K562 (cell line): ENCODE data around the gene ASS1.

Experiments
- JUN ChIP-seq, 2 experiments: sonication (generic) in 1 of 2; formaldehyde crosslinking in 1 of 2; IDR thresholded peaks; 2 replicates each; pipeline versions ENCODE4 v1.6.1 to v1.8.0; 2012 to 2022; ENCODE audit warnings: borderline replicate concordance in 2 of 2, mild to moderate bottlenecking in 2 of 2, improper control_type of control experiment in 1 of 2, low read depth in 1 of 2, low read length in 1 of 2, missing genetic modification reagents in 1 of 2
- MAX ChIP-seq: sonication (generic); formaldehyde crosslinking; IDR thresholded peaks from 2 replicates; pipeline ENCODE4 v1.9.0; 2022; ENCODE audit warnings: mild to moderate bottlenecking, missing genetic modification reagents
- POLR2A ChIP-seq: fragments of 450-650 bp; conservative IDR thresholded peaks from 2 replicates; pipeline ENCODE4 v1.6.1; 2016
- RAD51 ChIP-seq: fragments of 450-650 bp; IDR thresholded peaks from 2 replicates; pipeline ENCODE4 v1.7.1; 2016; ENCODE audit warnings: low read depth, mild to moderate bottlenecking, borderline replicate concordance
- RFX1 ChIP-seq: fragments of 450-650 bp; IDR thresholded peaks from 2 replicates; pipeline ENCODE4 v1.6.1; 2016; ENCODE audit warnings: mild to moderate bottlenecking, moderate library complexity
- TAF15 ChIP-seq: fragments of 200-400 bp; formaldehyde crosslinking; IDR thresholded peaks from 2 replicates; pipeline ENCODE4 v1.6.1; 2017; ENCODE audit warnings: mild to moderate bottlenecking, low read depth, low read length, moderate library complexity
- TCF7L2 ChIP-seq: fragments of 150-350 bp; IDR thresholded peaks from 2 replicates; pipeline ENCODE4 v1.6.1; 2016; ENCODE audit warnings: low read depth, mild to moderate bottlenecking, low read length, moderate library complexity
- ZBTB1 ChIP-seq: sonication (generic); formaldehyde crosslinking; IDR thresholded peaks from 2 replicates; pipeline ENCODE4 v1.8.1; 2023; ENCODE audit warnings: missing genetic modification reagents, low read depth, mild to moderate bottlenecking, borderline replicate concordance
- TF ChIP-seq, protein P1 (sequence below): IDR thresholded peaks from 3 replicates; pipeline ENCODE4 v1.6.1; 2011; ENCODE audit warnings: borderline replicate concordance, mild to moderate bottlenecking; ENCODE audit not compliant: insufficient read length, insufficient read depth
- TF ChIP-seq, protein P2 (sequence below): fragments of 150-350 bp; IDR thresholded peaks from 2 replicates; pipeline ENCODE4 v1.6.1; 2014; ENCODE audit warnings: low read depth, mild to moderate bottlenecking, low read length, borderline replicate concordance
- TF ChIP-seq, protein P3 (sequence below), 2 experiments: fragments of 450-650 bp in 1 of 2; sonication (generic) in 1 of 2; formaldehyde crosslinking in 1 of 2; IDR thresholded peaks in 1 of 2; conservative IDR thresholded peaks in 1 of 2; 2 replicates each; pipeline versions ENCODE4 v1.6.1 to v1.8.1; 2016 to 2023; ENCODE audit warnings: mild to moderate bottlenecking in 2 of 2, moderate library complexity in 2 of 2, inconsistent platforms in 1 of 2, missing genetic modification reagents in 1 of 2

- no peak for TF ChIP-seq TAF15
- no peak for TF ChIP-seq TCF7L2
- no peak for TF ChIP-seq ZBTB1 (CRISPR knock-in tag)
- TF ChIP-seq, protein P1, sequence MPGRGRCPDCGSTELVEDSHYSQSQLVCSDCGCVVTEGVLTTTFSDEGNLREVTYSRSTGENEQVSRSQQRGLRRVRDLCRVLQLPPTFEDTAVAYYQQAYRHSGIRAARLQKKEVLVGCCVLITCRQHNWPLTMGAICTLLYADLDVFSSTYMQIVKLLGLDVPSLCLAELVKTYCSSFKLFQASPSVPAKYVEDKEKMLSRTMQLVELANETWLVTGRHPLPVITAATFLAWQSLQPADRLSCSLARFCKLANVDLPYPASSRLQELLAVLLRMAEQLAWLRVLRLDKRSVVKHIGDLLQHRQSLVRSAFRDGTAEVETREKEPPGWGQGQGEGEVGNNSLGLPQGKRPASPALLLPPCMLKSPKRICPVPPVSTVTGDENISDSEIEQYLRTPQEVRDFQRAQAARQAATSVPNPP: no peak
- TF ChIP-seq, protein P2, sequence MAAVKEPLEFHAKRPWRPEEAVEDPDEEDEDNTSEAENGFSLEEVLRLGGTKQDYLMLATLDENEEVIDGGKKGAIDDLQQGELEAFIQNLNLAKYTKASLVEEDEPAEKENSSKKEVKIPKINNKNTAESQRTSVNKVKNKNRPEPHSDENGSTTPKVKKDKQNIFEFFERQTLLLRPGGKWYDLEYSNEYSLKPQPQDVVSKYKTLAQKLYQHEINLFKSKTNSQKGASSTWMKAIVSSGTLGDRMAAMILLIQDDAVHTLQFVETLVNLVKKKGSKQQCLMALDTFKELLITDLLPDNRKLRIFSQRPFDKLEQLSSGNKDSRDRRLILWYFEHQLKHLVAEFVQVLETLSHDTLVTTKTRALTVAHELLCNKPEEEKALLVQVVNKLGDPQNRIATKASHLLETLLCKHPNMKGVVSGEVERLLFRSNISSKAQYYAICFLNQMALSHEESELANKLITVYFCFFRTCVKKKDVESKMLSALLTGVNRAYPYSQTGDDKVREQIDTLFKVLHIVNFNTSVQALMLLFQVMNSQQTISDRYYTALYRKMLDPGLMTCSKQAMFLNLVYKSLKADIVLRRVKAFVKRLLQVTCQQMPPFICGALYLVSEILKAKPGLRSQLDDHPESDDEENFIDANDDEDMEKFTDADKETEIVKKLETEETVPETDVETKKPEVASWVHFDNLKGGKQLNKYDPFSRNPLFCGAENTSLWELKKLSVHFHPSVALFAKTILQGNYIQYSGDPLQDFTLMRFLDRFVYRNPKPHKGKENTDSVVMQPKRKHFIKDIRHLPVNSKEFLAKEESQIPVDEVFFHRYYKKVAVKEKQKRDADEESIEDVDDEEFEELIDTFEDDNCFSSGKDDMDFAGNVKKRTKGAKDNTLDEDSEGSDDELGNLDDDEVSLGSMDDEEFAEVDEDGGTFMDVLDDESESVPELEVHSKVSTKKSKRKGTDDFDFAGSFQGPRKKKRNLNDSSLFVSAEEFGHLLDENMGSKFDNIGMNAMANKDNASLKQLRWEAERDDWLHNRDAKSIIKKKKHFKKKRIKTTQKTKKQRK: no peak
- no peak for TF ChIP-seq RFX1
- TF ChIP-seq POLR2A: no peak
- TF ChIP-seq MAX (CRISPR knock-in tag): no peak
- TF ChIP-seq JUN (IDR thresholded peaks at IDR 0.05; ENCODE audit: borderline replicate concordance, low read depth, low read length): no peak
- no peak for TF ChIP-seq JUN (CRISPR knock-in tag; IDR thresholded peaks at IDR 0.05; ENCODE audit: borderline replicate concordance)
- no peak for TF ChIP-seq RAD51
- TF ChIP-seq, protein P3, sequence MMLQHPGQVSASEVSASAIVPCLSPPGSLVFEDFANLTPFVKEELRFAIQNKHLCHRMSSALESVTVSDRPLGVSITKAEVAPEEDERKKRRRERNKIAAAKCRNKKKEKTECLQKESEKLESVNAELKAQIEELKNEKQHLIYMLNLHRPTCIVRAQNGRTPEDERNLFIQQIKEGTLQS (IDR thresholded peaks at IDR 0.05): no peak
- TF ChIP-seq, protein P3 (CRISPR knock-in tag; conservative IDR thresholded peaks at IDR 0.05): no peak
These were observed 37.7 kb downstream of the ASS1 start for GRCh38 chr9:130482463-130482862.
